A673 (cell line): ENCODE data around the gene CDH18.

ENCODE experiments used
- EZH2 ChIP-seq: fragments of 200-600 bp; sonication (generic); IDR thresholded peaks from 2 replicates; pipeline ENCODE4 v1.6.1; 2017; ENCODE audit warnings: borderline replicate concordance, low read depth, mild to moderate bottlenecking, mixed read lengths, antibody characterized with exemption, low read length; ENCODE audit not compliant: poor library complexity, severe bottlenecking
- TF ChIP-seq, protein P1 (sequence below): fragments of 300-800, 200-600 bp; sonication (generic); conservative IDR thresholded peaks from 2 replicates; pipeline ENCODE4 v1.5.1; 2017; ENCODE audit warnings: low read depth, mild to moderate bottlenecking, antibody characterized with exemption, low read length, moderate library complexity, mixed read lengths

DNA sequence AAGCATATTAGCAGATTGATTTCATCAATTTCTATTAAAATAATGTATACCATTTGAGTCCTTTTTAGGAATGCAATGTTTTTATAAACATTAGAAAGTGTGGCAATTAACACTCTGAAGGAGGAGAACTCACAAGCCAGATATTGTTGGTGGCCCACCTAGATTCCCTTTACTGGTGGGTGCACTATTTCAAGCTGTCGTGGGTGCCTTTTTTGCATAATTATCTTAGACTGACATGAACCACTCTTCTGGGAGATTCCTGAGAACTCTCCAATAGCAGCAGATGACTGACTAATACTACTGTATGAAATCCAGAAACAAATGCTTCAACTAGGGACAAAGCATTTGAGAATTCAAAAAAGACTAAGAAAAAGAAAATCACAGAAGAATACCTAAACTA is 526.0 kb downstream of the CDH18 start:
- TF ChIP-seq, protein P1, sequence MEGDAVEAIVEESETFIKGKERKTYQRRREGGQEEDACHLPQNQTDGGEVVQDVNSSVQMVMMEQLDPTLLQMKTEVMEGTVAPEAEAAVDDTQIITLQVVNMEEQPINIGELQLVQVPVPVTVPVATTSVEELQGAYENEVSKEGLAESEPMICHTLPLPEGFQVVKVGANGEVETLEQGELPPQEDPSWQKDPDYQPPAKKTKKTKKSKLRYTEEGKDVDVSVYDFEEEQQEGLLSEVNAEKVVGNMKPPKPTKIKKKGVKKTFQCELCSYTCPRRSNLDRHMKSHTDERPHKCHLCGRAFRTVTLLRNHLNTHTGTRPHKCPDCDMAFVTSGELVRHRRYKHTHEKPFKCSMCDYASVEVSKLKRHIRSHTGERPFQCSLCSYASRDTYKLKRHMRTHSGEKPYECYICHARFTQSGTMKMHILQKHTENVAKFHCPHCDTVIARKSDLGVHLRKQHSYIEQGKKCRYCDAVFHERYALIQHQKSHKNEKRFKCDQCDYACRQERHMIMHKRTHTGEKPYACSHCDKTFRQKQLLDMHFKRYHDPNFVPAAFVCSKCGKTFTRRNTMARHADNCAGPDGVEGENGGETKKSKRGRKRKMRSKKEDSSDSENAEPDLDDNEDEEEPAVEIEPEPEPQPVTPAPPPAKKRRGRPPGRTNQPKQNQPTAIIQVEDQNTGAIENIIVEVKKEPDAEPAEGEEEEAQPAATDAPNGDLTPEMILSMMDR, result no peak
- no peak for TF ChIP-seq EZH2
